Measurements from ENCODE around the gene CCDC141.

CCDC141 gene

GRCh38 chr2:178863130-178863855, 186.6 kb downstream of the CCDC141 start:
- no peaks in the 10 kb centered on the region for H3K27me3 Mint-ChIP-seq
- no peaks in the 10 kb centered on the region for H3K4me1 Mint-ChIP-seq

GRCh38 chr2:178860551-178860950, 189.4 kb downstream of the CCDC141 start:
- H3K4me3 Mint-ChIP-seq: no peak overlapping the region
- no peak for ATAC-seq
- H3K9me3 Mint-ChIP-seq: no peaks in the 10 kb centered on the region
- peaks cover 36% of the 10 kb centered on the region for H3K36me3 Mint-ChIP-seq
- H3K27me3 Mint-ChIP-seq: no peaks in the 10 kb centered on the region
- H3K4me1 Mint-ChIP-seq: no peaks in the 10 kb centered on the region
- H3K27ac Mint-ChIP-seq: no peak overlapping the region

More at GRCh38 chr2:178863130-178863855, 186.6 kb downstream of the CCDC141 start:
- no peaks in the 10 kb centered on the region for H3K9me3 Mint-ChIP-seq
- no peak for ATAC-seq
- H3K36me3 Mint-ChIP-seq: peaks cover 36% of the 10 kb centered on the region
- no peak overlapping the region for H3K27ac Mint-ChIP-seq
- H3K4me3 Mint-ChIP-seq: no peak overlapping the region

- ATAC-seq: no peak
These were observed 190.2 kb downstream of the CCDC141 start for GRCh38 chr2:178859730-178860129.

GRCh38 chr2:178858896-178859625, 190.9 kb downstream of the CCDC141 start:
- ATAC-seq: no peak
- no peaks in the 10 kb centered on the region for H3K27me3 Mint-ChIP-seq
- H3K4me3 Mint-ChIP-seq: no peak overlapping the region
- H3K27ac Mint-ChIP-seq: no peak overlapping the region
- peaks cover 23% of the 10 kb centered on the region for H3K36me3 Mint-ChIP-seq
- H3K4me1 Mint-ChIP-seq: no peaks in the 10 kb centered on the region
- no peaks in the 10 kb centered on the region for H3K9me3 Mint-ChIP-seq

More at GRCh38 chr2:178859730-178860129, 190.2 kb downstream of the CCDC141 start:
- H3K9me3 Mint-ChIP-seq: no peaks in the 10 kb centered on the region
- no peaks in the 10 kb centered on the region for H3K4me1 Mint-ChIP-seq
- no peak overlapping the region for H3K4me3 Mint-ChIP-seq
- H3K36me3 Mint-ChIP-seq: peaks cover 29% of the 10 kb centered on the region
- H3K27ac Mint-ChIP-seq: no peak overlapping the region
- H3K27me3 Mint-ChIP-seq: no peaks in the 10 kb centered on the region

GRCh38 chr2:178855151-178855550, 194.8 kb downstream of the CCDC141 start:
- Mint-ChIP-seq H3K27me3 (no peaks in the 10 kb centered on the region), H3K27ac (no peak overlapping the region), H3K9me3 (no peaks in the 10 kb centered on the region), H3K4me1 (no peaks in the 10 kb centered on the region), H3K36me3 (peaks cover 38% of the 10 kb centered on the region), H3K4me3 (no peak overlapping the region)
- ATAC-seq: no peak

- no peak overlapping the region for H3K27ac Mint-ChIP-seq
- peaks cover 53% of the 10 kb centered on the region for H3K36me3 Mint-ChIP-seq
- H3K4me1 Mint-ChIP-seq: no peaks in the 10 kb centered on the region
- no peaks in the 10 kb centered on the region for H3K27me3 Mint-ChIP-seq
- peaks cover 6% of the 10 kb centered on the region for H3K9me3 Mint-ChIP-seq
- ATAC-seq: no peak
- H3K4me3 Mint-ChIP-seq: no peak overlapping the region
These were observed 201.6 kb downstream of the CCDC141 start for GRCh38 chr2:178848335-178848734.

- H3K27me3 Mint-ChIP-seq: no peaks in the 10 kb centered on the region
- peaks cover 49% of the 10 kb centered on the region for H3K36me3 Mint-ChIP-seq
- peaks cover 6% of the 10 kb centered on the region for H3K9me3 Mint-ChIP-seq
- no peak overlapping the region for H3K27ac Mint-ChIP-seq
- H3K4me1 Mint-ChIP-seq: no peaks in the 10 kb centered on the region
- no peak overlapping the region for H3K4me3 Mint-ChIP-seq
- ATAC-seq: no peak
These were observed 203.5 kb downstream of the CCDC141 start for GRCh38 chr2:178846458-178846802.

- Mint-ChIP-seq H3K27ac (no peak overlapping the region), H3K4me3 (no peak overlapping the region), H3K36me3 (peaks cover 45% of the 10 kb centered on the region), H3K27me3 (no peaks in the 10 kb centered on the region), H3K9me3 (peaks cover 6% of the 10 kb centered on the region), H3K4me1 (no peaks in the 10 kb centered on the region)
- ATAC-seq: no peak
These were observed 204.1 kb downstream of the CCDC141 start for GRCh38 chr2:178845566-178846457.

- Mint-ChIP-seq H3K27ac (no peak overlapping the region), H3K9me3 (peaks cover 6% of the 10 kb centered on the region), H3K36me3 (peaks cover 46% of the 10 kb centered on the region), H3K4me1 (no peaks in the 10 kb centered on the region), H3K27me3 (no peaks in the 10 kb centered on the region), H3K4me3 (no peak overlapping the region)
- no peak for ATAC-seq
These were observed 205.2 kb downstream of the CCDC141 start for GRCh38 chr2:178844701-178845100.

GRCh38 chr2:178844269-178844668, 205.7 kb downstream of the CCDC141 start:
- H3K27me3 Mint-ChIP-seq: no peaks in the 10 kb centered on the region
- H3K9me3 Mint-ChIP-seq: peaks cover 6% of the 10 kb centered on the region
- H3K4me3 Mint-ChIP-seq: no peak overlapping the region
- H3K36me3 Mint-ChIP-seq: peaks cover 48% of the 10 kb centered on the region
- ATAC-seq: no peak
- no peak overlapping the region for H3K27ac Mint-ChIP-seq
- no peaks in the 10 kb centered on the region for H3K4me1 Mint-ChIP-seq

GRCh38 chr2:178843697-178844096, 206.2 kb downstream of the CCDC141 start:
- no peaks in the 10 kb centered on the region for H3K4me1 Mint-ChIP-seq
- no peak overlapping the region for H3K4me3 Mint-ChIP-seq
- peaks cover 47% of the 10 kb centered on the region for H3K36me3 Mint-ChIP-seq
- H3K27me3 Mint-ChIP-seq: no peaks in the 10 kb centered on the region
- no peak for ATAC-seq
- peaks cover 6% of the 10 kb centered on the region for H3K9me3 Mint-ChIP-seq
- no peak overlapping the region for H3K27ac Mint-ChIP-seq

GRCh38 chr2:178836807-178837206, 213.1 kb downstream of the CCDC141 start:
- Mint-ChIP-seq H3K36me3 (peaks cover 46% of the 10 kb centered on the region), H3K27me3 (no peaks in the 10 kb centered on the region), H3K4me3 (no peak overlapping the region), H3K4me1 (no peaks in the 10 kb centered on the region), H3K27ac (no peak overlapping the region), H3K9me3 (no peaks in the 10 kb centered on the region)
- no peak for ATAC-seq

- Mint-ChIP-seq H3K9me3 (no peaks in the 10 kb centered on the region), H3K27me3 (no peaks in the 10 kb centered on the region), H3K4me3 (no peak overlapping the region), H3K36me3 (peaks cover 47% of the 10 kb centered on the region), H3K27ac (no peak overlapping the region), H3K4me1 (peaks cover 4% of the 10 kb centered on the region)
- ATAC-seq: no peak
These were observed 215.9 kb downstream of the CCDC141 start for GRCh38 chr2:178834086-178834485.

- H3K27ac Mint-ChIP-seq: no peak overlapping the region
- peaks cover 6% of the 10 kb centered on the region for H3K4me1 Mint-ChIP-seq
- no peak for ATAC-seq
- H3K4me3 Mint-ChIP-seq: no peak overlapping the region
- peaks cover 49% of the 10 kb centered on the region for H3K36me3 Mint-ChIP-seq
- no peaks in the 10 kb centered on the region for H3K27me3 Mint-ChIP-seq
- H3K9me3 Mint-ChIP-seq: no peaks in the 10 kb centered on the region
These were observed 216.6 kb downstream of the CCDC141 start for GRCh38 chr2:178833382-178833781.

GRCh38 chr2:178830451-178830850, 219.5 kb downstream of the CCDC141 start:
- Mint-ChIP-seq H3K27ac (no peak overlapping the region), H3K9me3 (peaks cover 4% of the 10 kb centered on the region), H3K4me1 (peaks cover 6% of the 10 kb centered on the region), H3K36me3 (peaks cover 50% of the 10 kb centered on the region), H3K27me3 (no peaks in the 10 kb centered on the region), H3K4me3 (no peak overlapping the region)
- ATAC-seq: no peak
